ENCODE results near the gene KRTAP10-10.
"Not testable (repeated sequence)": the region's sequence is repeated elsewhere in the genome, so short reads cannot be mapped to it uniquely, and the experiment has no call there.

KRTAP10-10 gene

DNA sequence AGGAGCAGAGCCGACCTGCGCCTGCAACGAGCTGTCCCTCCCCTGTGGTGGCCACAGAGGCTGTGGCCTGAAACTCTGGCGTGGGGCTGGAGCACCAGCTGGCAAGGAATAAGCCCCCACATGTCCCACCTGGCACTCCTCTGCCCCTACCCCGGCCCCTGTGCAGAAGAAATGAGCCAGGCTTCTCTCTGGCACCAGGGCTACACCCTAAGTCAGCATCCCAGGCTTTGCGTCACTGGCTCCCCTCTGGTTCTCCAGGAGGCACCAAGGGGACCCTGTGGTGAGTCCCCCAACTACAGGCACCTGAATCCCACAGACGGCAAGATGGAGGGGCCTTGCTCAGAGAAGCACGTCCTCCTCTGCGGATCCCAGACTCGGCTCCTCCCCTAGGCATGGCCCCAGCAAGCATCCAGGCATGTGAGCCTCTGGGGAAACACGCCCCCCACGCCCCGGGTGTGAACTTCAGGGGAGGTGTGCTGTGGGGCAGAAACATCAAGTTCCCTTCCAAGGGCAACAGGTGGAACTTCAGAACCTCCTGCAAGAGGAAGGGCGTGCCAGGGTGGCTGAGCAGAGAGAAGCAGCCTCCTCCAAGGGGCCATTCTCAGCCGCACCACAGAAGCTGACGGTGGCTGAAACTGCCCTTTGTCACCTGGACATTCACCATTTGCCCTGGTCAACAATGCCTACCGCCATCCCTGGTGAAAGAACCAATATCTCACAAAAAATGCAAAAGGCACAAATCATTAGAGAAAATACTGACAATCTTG is 33.9 kb upstream of the KRTAP10-10 start:
- DNase-seq, result no peak

DNA sequence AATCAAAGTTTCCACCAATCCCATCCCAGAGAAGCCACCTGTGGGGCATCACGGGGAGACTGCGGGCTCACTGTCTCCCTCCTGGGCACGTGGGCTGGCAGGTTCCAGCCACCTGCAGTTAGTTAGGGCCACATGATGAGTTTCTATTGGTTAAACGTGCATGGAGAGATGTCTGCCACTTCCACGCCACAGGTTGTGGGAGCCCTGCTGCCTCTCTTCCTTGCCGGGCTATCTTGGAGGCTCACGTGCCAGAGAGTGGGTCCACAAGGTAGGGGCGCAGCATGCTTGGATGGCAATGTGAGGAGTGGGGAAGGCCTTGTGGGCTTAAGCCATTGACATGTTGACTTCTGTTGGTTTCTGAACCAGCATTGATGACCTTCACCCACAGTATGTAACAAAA is 33.2 kb upstream of the KRTAP10-10 start:
- DNase-seq, result no peak

DNA sequence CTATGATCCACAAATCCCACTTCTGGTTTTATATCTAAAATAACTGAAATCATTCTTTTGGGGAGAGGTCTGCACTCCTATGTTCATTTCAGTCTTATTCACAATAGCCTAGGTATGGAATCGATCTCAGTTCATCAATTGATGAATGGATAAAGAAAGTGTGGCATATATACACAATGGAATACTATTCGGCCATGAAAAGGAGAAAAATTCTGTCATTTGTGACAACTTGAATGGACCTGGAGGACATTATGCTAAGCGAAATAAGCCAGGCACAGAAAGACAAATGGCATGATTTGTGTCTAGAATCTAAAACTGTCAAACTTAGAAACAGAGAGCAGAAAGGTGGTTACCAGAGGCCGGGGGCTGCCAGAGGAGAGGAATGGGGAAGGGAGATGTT is 30.7 kb upstream of the KRTAP10-10 start:
- no peak for DNase-seq

DNA sequence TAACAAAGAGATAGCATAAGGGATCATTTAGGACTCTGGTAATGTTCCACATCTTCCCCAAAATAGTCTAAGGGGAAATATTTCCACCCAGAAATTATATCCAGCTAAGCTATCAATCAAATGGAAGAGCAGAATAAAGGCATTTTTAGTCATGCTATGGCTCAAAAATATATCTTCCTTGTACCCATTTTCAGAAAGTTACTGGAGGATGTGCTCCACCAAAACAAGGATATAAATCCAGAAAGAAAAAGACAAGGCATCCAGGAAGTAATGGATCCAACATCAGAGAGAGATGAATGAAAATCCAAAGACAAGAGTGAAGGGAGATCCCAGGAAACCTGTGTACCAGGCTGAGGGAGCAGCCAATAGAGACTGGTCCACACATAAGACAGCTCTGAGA is 28.0 kb upstream of the KRTAP10-10 start:
- DNase-seq, result no peak

DNA sequence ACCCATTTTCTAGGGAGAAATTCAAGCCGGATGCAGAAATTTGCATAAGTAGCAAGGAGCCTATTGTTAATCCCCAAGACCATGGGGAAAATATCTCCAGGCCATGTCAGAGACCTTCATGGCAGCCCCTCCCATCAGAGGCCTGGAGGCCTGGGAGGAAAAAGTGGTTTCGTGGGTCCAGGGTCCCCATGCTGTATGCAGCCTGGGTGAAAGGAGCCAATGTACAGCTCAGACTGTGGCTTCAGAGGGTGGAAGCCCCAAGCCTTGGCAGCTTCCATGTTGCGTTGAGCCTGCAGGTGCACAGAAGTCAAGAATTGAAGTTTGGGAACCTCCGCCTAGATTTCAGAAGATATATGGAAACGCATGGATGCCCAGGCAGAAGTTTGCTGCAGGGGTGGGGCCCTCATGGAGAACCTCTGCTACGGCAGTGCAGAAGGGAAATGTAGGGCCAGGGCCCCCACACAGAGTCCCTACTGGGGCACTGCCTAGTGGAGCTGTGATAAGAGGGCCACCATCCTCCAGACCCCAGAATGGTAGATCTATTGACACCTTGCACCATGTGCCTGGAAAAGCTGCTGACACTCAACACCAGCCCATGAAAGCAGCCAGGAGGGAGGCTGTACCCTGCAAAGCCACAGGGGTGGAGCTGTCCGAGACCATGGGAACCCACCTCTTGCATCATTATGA is 26.9 kb upstream of the KRTAP10-10 start:
- not testable (repeated sequence) for DNase-seq

DNA sequence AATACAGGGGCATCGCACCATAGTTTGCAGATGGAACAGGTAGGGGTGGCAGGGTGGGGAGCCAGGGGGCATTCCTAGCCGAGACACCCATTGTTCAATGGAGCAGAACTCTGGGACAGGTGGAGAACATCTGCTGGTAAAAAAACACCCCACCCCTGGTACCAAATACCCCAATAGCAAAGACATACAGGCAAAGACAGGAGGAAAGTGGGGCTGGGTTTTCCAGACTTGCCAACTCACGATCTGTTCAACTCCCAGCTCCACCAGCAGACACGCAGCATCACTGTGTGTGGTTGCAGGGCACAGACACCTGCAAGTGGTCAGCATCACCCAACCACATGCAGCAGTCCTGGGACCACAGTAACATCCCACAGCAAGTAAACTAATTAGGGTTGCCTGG is 25.6 kb upstream of the KRTAP10-10 start:
- no peak for DNase-seq

DNA sequence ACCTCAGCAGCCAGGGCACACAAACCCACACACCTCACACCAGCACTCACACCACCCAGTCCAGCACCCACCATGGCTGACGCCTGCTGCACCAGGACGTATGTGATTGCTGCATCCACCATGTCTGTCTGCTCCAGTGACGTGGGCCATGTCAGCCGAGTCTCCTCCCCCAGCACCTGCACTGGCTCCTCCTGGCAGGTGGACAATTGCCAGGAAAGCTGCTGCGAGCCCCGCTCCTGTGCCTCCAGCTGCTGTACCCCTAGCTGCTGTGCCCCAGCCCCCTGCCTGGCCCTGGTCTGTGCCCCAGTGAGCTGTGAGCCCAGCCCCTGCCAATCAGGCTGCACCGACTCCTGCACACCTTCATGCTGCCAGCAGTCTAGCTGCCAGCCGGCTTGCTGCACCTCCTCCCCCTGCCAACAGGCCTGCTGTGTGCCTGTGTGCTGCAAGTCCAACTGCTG is 25.1 kb upstream of the KRTAP10-10 start, which contains the start of gene KRTAP10-8:
TSS of gene KRTAP10-8 (plus strand) at position 51 of the 458 bp plus-strand sequence. CDS start at position 73, 22 bp downstream.
- no peak for DNase-seq

DNA sequence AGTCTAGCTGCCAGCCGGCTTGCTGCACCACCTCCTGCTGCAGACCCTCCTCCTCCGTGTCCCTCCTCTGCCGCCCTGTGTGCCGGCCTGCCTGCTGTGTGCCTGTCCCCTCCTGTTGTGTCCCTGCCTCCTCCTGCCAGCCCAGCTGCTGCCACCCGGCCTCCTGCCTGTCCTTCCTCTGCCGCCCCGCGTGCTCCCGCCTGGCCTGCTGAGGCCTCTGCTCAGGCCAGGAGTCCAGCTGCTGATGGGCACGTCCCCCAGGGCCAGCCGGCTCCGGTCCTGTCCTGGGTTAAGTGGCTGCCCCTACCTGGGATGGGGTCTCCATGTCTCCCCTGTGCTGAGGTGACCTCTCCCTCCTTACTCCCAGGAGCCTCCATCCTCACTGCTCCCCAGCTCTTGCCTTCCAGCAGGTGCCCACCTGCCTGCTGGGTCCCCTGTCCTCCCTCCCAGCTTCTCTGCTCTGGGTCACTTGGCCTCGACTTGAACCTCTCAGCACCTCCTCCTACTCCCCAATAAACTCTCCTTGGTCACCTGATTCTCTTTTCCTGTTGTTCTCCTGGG is 24.4 kb upstream of the KRTAP10-10 start:
- DNase-seq, result no peak

DNA sequence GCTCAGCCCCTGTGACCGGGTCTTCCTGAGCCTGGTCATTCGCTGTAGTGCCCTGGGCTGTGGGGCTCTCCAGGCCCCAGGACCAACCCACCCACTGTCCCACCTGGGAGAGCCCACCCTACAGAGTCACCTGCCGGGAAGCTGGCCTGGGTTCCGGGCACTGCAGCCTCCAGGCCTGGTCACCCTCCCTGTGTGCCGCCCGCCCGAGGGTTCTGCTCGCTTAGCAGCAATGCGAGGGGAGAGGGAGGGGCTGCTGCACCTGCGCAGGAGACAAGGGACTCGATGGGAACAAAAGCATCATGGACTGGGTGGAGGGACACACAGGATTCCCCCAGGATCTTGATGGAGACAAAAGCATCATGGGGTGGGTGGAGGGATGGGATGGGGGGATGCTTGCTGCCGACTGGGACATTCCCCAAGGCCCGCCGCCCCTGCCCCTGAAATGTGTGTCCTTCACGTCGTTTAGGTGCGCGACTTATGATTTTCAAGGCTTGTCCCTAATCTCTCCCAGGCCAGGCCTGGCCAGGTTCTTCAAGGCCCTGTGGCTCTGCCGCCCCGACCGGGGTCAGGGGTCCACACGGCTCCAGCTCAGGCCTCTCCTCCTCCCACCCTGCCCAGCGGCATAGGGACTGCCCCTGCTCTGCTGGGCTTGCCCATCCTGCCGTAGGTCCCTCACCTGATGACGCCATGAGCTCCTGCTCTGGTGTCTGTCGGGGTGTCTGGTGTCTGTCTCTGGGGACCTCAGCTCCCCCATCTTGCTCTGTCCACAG is 23.6 kb upstream of the KRTAP10-10 start:
- DNase-seq, result no peak

DNA sequence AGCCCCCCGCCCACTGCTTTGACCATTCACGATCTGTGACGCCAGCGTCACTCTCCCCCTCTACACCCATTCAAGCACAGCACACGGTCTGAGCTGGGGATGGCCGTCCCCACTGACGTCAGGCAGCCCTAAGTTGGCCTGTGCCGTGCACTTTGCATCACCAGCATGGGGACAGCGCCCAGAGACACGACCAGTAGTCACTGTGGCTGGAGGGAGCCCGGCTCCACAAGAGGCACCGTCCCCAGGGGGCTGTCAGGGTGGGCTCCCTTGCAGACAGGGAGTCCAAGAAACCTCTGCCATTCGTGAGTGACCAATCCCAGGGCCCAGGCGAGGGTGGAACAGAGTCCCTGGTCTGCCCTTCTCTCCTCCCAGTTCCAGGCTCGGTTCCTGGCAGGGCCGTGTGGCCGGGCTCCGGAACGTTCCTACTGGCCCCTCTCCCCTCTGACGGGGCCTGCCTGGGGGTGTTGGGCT is 23.0 kb upstream of the KRTAP10-10 start:
- DNase-seq, result no peak

DNA sequence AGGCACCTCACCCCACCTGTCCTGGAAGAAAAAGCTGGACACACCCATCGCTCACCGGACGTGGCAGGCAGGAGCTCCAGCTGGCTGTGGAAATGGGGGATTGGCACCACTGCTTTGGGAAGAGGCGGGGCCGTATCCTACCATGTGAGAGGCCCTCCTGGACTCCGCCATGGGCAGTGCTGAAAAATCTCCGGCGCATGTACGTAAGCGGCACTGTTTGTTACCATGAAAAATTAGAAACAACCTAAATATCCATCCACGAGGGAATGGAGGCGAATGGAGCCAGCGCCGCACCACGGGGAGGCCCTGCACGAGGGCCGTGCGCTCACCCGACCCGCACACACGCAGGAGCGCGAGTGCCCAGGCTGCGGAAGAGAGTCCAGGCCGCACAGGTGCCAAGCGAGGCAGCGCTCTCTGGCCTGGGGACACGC is 22.2 kb upstream of the KRTAP10-10 start:
- DNase-seq, result no peak

DNA sequence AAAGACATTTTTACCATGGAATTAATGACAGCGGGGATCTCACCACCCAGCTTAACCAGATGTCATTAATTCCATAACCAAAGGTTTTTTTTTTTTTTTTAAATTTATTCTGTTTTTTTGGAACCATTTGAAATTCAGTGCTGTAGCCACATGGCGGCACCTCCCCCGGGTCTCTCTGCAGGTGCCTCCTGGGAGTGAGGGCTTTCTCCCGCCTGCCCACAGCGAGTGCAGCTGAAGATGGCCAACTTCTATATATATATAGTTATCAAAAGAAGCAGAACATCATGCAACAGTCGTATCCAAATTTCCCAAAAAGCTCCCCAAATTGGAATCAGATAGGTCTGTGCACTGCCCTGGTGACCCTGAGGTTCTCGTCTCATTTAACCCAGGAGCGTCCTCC is 21.7 kb upstream of the KRTAP10-10 start:
- no peak for DNase-seq

DNA sequence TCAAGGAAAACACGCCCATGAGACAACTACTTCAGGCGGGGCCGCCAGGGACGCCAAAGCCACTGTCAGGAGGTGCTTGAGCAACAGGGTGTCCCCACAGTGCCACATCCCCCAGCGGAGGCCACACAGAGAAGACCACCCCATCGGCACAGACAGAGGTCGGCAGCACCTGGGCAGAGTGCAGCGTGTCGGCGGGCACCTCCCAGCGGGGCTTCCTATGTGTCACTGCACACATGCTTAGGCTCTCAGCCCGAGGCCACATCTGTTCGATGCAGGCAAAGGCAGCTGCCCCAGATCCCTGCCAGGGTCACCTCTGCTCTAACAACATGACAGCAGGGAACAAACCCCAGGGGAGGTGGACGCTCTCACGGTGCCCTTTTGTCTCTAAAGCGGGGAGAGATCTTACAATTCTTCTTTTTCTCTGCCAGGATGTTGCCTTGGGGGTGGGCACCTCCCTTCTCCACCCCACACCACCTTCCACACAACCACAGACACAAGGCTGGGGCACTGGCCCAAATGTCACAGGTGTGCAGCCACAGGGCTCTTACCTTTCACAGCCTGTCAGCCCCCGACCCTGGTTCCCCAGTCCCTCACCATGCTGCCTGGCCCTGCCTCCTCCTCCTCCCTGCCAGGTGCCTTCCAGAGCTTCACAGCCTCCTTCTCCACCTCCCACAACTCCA is 21.1 kb upstream of the KRTAP10-10 start:
- DNase-seq, result peak in 2 of 3 experiments; percentile 33 to 73

DNA sequence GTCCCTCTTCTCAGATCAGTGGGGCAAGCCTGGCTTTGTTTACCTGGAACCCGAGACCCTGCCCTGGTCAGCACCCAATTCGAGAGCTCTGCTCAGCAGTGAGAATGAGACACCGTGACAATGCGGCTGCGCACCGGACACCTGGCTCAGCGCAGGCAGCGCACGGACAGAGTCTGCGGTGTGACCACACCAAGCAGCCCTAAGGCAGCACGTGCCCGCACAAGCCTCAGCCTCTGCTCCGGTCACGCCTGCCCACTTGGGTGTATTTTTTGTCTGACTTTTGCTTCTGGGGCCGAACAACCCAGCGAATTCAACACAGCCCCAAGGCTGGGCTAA is 20.6 kb upstream of the KRTAP10-10 start:
- DNase-seq, result peak in 2 of 3 experiments; percentile 30 to 61

DNA sequence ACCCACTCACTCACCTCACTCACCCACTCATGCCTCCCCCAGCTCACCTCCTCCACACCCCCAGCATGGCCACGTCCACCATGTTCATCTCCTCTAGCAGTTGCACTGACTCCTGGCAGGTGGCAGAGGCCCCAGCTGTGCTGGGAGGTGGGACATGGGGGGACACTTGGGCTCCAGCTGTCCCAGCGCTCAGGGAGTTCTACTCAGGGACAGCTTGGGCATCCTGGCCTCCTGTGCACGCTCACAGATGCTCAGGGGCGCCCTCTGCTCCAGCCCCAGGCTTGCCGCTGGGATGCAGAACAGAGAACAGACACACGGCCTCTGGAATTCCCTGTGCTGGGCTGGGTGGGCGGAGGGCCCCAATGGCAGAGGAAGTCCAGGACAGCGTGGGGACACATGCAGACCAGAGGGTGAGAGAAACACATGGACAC is 20.1 kb upstream of the KRTAP10-10 start:
- no peak for DNase-seq

DNA sequence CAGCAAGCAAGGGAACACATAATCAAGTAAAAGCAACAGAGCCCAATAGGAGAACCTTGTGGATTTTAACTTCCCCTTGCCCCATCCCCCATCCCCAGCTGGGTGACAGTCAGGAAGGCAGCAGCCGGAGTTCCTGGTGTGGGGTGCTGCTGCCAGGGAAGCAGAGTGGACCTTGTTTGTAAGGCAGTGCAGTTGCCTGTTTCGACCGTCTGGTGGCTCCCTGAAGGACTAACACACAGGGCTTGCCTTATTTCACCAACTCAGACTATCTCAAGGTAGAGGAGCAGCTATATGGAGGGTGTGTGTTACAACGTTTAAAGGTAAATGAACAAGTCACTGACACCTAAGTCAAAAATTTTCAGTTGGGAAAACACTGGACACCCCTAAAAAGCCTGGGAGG is 18.7 kb upstream of the KRTAP10-10 start:
- no peak for DNase-seq

DNA sequence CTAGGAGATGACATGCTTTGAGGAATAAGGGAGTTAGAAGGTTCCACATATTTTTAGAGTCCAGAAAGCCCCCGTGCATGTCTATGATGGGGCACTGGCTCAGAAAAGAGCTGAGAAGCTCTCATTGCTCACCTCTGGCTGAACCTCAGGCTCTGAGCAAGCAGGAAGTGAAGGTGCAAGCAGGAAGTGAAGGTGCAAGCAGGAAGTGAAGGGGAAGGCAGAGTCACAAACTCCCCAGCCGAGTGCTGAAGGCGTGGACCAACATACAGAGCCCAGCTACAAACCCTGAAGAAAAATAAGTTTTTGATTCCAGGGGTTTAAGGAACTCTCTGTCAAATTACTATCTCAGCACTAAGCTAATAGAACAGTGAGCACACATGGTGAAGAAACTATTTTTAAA is 18.2 kb upstream of the KRTAP10-10 start:
- DNase-seq, result no peak

DNA sequence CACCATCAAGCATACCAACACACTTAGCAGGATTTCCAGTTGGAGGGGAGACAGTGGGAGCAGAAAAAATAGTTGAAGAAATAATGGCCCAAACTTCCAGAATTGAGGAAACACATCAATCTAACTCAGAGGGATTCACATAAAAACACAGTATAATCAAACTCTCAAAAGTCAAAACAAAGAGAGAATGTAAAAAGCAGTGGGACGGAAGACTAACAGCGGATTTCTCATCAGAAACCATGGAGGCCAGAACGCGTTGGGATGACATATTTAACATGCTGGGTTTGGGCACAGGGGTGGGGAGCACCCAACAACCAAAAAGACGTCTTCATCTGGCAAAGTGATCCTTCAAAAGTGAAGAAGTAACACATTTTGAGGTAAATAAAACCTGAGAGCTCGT is 17.3 kb upstream of the KRTAP10-10 start:
- no peak for DNase-seq

DNA sequence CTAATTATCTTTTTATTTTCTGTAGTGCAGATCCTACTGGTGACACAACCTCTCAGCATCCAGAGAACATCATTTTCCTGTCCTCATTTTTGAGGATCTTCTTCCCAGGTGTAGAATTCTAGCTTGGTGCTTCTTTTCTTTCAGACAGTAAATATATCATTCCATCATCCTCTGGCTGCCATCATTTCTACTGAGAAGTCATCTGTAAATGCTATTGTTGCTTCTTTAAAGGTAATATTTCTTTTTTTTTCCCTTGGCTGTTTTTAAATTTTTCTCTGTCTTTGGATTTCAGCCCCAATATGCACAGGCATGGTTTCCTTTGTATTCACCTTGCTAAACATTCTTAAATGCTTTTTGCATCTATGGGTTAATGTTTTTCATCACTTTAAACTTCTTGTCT is 13.6 kb upstream of the KRTAP10-10 start:
- no peak for DNase-seq

DNA sequence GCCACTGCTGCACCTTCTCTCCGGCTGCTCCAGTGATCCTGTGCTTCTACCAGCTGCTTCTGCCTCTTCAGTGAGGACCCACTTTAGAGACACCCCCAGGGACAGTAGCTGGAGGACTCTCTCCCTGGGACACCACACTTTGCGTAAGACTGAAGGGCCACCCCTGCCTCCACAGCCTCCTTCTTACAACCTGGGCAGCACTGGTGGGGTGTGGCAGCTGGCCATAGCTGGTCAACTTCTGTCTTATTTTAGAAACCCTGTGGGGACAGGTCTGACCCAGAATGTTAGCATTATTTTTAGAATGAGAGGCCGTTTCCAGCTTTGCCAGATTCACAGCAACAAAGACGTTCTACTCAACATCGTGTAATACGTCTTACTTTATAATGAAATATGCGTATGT is 11.4 kb upstream of the KRTAP10-10 start:
- no peak for DNase-seq

DNA sequence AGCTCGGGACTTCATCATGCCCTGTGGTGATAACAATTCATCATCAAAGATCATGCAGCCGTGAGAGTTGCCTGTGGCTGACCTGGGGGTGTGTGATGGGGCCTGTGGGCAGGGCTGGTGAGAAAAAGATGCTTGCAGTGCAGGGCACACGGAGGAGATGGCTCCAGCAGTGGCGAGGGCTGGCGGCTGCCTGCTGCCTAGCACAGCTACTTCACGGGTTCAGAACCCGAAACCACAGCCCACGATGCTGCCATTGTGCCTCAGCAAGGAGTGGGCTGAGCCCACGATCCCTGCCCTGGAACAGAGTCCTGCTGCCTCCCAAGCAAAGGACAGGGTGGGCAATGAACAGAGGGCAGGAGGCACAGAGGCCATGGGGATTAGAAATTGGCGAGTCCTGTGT is 10.9 kb upstream of the KRTAP10-10 start:
- no peak for DNase-seq

DNA sequence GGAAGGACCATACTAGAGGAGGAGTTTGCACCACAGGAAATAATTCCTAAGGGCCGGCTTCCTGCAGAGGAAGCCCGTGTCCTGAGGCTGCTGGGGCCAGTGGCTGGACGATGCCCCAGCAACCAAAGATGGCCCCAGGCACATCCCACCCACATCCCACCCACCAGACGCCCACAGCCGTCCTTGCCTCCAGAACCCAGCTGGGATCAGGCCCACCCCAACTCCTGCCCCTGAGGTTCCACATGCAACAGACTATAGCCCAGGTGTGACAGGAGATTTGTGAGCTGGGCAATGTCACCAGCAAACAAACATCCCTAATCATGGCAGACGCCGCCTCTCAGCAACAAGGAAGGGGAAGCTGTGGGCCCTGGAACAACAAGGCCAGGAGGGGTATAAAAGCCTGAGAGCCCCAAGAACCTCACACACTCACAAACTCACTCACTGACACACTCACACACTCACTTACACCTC is 10.4 kb upstream of the KRTAP10-10 start, which contains the start of gene KRTAP10-9:
TSS of gene KRTAP10-9 (plus strand) at position 421 of the 471 bp plus-strand sequence. CDS start 79 bp downstream, outside the sequence.
- DNase-seq, result peak in 1 of 3 experiments; percentile 41

All from NCI-H1417 (cell line).